Activated effector memory CD4-positive, alpha-beta T cell treated with anti-CD3 and anti-CD28 coated beads, Interleukin-2, amount 50 U/mL, for 16 hours (primary cell): ENCODE data around the gene CFAP43.

Experiments used
- DNase-seq: peaks from one replicate; pipeline ENCODE4 v3.0.0-alpha.2; 2020

Gene CFAP43

DNA sequence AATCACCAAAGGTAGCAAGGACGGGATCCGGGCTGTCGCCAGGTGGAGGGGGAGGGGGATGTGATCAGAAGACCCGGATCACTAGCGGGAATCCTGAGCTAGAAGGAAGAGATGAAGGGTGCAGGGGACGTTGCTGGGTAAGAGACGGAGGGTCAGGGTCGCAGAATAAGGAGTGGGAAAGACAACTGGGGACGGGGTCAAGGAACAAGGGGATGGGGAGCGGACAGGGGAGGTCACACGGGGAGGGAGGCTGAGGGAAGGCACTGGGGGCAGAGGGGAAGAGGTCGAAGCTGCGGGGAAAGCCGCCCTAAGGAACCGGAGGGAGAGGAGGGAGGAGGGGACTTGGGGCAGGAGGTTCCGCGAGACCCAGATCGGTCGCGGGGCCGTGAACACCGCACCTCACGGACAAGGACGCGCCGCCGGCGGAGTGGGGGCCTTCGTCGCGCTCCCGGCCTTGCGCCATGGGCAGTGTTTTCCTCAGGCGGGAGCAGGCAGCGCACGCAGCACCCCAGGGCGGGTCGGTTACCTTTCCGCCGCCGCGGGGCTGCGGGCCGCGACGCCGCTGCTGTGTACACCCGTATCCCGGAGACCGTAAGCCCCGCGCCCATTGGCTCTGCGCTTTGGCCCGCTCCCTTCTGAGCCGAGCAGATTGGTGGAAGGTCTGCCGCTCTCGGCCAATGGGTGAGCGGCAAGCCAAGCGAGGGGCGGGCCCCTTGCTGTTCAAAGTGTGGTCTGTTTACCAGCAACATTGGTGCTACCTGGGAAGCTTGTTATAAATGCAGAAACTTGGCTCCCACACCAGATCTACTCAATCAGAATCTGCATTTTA is at the start of gene CFAP43:
CFAP43 (minus strand) TSS at position 581 of the 829 bp plus-strand sequence; CDS start at position 463, 118 bp downstream.
- DNase-seq: peak; percentile 99

DNA sequence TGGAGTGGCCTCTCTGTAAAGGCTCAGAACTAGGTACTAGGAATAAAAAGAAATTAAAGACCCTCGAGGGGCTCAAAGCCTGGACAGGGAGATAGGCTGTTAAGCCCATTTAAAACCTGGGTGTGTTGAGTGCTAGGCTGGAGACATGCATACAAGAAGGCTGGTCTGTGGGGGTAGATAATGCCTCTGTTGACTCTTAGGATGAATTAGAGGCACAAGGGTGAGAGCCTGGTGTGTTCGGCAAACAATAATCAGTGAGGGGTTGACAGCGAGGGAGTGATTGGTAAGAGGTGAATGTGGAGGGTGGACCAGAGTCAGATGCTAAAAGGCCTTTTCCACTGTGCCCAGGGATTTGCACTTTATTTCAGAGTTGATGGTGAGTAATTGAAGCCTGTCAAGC is 49.5 kb upstream of the CFAP43 start:
- DNase-seq: no peak

- no peak for DNase-seq
Observed at GRCh38 chr10:104279550-104280259, 47.5 kb upstream of the CFAP43 start.

- no peak for DNase-seq
Observed at GRCh38 chr10:104277785-104278184, 45.6 kb upstream of the CFAP43 start.

DNA sequence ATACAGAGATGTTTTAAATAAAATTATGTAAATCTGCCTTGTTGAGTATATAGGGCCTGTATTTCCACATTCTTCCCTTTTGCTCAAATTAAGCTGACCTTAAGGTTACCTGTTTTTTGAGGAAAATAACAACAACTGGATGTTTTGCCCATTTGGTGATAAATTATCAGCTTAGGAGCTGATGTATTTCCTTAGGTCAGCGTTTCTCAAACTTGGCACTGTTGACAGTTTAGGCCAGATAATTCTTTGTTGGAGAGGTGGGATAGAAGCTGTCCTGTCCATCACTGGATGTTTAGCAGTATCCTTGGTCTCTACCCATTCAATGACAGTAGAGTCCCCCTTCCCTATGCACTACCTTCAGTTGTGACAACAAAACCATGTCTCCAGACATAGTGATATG is 44.0 kb upstream of the CFAP43 start:
- no peak for DNase-seq

DNA sequence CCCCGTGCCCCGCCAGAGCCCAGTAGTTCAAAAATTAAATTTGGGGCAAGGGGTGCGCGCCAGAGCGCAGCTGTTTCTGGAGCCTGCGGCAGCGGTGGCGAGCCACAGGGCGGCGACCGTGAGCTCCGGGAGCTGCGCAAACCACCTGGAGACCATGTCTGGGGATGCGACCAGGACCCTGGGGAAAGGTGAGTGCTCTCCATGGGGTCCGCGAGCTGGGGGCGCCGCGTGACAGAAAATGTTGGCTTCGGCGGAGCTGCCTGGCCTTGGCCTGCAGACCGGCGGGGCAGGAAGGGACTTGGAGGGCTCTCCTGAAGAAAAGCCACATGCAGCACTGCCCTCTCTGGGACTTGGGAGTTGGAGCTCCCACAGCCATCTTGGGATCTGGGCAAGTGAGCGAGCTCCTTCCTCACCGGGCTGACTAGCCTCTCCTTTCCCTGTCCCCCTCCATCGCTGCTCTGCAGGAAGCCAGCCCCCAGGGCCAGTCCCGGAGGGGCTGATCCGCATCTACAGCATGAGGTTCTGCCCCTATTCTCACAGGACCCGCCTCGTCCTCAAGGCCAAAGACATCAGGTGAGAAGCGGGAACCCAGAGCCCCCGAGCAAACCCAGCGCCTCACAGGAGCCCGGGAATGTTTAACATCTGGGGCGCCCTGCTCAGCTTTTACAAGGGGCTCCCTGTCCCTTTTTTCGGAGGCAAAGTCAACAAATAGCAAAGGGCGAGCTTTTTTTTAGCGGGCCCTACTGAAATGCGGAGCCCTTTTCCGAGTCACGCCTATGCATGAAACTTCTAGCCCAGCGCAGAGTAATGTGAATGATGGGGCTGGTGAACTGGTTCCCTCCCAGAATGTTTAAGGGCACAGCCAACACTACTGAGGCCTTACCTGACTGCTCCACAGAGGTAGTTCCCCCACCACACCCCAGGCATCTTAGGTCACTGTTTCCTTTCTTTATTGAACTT is 42.9 kb upstream of the CFAP43 start:
- peak; percentile 78 for DNase-seq

DNA sequence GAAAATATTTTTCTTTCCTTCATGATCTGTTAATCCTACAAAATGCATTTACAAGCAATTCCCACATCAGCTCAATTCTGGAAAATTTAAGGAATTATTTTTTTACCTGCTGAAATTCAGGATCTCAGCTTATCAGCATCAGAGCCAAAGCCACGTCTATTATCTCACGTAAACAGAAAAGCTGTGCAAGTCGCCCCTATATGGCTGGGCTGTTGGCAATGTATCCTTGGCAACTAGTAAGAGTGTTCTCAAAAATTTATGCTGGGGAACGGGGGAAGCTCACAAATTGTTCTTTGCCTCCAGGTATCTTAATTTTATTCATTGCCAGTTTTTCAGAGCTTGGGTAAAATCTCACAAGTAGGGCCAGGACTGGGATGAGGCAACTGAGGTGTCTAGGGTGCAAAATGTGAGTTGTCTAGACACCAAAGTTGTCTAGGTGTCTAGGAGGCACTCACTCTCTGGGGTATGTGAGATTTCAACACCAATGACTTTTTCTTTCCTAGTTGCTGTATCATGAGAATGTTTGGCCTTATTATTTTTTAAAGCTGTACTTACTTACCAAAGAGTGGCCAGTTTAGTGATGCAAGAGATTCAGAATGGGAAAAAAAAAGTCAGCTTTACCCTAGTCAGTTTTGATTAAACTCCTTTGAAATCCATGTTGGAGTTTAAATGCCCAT is 41.9 kb upstream of the CFAP43 start:
- no peak for DNase-seq

DNA sequence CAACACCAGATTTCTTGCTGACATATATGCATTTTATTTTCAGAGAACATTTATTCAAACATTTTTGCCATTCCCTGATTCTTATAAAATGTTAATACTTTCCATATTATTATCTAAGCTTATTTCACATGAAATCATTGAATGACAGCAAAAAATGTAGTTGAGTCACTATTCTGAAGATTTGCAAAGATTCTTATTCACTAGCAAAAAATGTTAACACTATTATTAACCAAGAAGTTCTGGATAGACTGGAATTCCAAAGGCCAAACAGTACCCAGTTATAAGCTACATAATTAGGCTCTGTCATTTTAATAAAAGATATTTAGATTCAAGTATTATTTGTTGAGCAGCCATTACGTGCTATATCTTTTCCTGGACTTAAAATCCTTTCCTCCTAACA is 41.1 kb upstream of the CFAP43 start:
- DNase-seq: no peak

- peak; percentile 99 for DNase-seq
Observed at GRCh38 chr10:104268713-104269645, 36.8 kb upstream of the CFAP43 start, which contains the start of gene GSTO2. GSTO2 (plus strand) TSS chr10:104269184; CDS start chr10:104274916, 5,732 bp downstream.

DNA sequence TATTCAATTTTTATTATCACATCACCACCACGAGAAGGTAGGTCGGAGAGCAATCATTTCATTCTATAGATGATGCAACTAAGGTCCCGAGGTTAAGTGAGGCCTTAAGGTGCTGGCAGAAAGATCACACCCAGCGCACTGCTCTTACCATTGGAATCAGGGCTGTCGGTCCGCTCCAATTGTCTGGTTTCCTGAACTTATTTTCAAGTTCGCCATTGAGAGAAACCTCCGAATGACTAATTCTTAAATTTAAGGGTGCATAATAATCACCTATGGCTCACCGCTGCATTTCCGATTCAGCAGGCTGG is 36.2 kb upstream of the CFAP43 start:
- no peak for DNase-seq

DNA sequence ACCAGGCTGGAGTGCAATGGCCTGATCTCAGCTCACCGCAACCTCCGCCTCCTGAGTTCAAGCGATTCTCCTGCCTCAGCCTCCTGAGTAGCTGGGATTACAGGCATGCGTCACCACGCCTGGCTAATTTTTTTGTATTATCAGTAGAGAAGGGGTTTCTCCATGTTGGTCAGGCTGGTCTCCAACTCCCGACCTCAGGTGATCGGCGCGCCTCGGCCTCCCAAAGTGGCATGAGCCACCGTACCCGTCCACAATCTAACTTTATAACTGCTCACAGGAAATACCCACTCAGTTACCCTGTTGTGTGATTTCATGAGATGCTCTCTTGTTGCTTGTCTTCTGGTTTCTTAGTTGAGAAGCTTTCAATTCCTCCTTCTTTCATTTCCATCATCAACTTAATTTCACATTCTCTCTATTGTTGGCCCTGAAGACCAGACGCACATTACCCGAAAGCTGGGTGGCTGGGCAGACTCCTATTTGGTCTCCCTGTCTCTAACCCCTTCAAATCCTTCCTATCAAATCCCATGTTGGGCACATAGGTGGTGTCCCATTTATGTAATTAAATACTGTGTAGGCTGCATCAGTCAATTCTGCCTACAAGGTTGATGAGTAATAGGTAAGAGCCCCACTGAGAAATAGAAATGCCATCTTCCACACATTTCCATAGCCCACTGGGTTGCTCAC is 35.7 kb upstream of the CFAP43 start:
- DNase-seq: peak; percentile 74

- no peak for DNase-seq
Observed at GRCh38 chr10:104264783-104265182, 32.6 kb upstream of the CFAP43 start.

- DNase-seq: no peak
Observed at GRCh38 chr10:104262055-104262454, 29.9 kb upstream of the CFAP43 start.

DNA sequence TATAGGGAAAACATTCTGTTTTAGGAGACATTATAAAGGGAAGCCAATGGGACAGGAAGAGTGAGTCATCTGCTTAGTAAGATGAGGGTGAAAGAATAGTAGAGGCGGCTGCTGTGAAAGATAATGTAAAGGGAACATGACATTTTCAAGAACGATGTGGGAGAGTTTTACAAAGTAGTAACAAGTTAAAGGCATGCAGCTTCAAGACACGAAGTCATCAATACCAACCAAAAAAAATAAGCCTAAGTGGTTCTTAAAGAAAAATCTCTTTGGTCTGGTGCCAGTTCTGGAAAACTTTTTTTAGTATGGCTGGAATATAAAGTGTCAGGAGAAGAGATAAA is 28.6 kb upstream of the CFAP43 start:
- DNase-seq: no peak

- no peak for DNase-seq
Observed at GRCh38 chr10:104259999-104260774, 28.0 kb upstream of the CFAP43 start.

DNA sequence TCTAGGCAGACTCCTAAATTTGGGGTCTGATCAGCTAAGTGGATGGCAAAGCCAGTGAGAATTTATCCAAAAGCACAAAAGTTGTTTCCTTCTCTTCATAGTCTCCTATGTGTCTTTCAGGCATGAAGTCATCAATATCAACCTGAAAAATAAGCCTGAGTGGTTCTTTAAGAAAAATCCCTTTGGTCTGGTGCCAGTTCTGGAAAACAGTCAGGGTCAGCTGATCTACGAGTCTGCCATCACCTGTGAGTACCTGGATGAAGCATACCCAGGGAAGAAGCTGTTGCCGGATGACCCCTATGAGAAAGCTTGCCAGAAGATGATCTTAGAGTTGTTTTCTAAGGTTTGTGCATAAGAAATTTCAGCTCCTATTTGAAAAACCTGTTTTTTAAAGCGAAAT is 27.3 kb upstream of the CFAP43 start:
- no peak for DNase-seq

GRCh38 chr10:104258209-104258608 is 26.0 kb upstream of the CFAP43 start:
- no peak for DNase-seq

- no peak for DNase-seq
Observed at GRCh38 chr10:104257235-104257634, 25.1 kb upstream of the CFAP43 start.

DNA sequence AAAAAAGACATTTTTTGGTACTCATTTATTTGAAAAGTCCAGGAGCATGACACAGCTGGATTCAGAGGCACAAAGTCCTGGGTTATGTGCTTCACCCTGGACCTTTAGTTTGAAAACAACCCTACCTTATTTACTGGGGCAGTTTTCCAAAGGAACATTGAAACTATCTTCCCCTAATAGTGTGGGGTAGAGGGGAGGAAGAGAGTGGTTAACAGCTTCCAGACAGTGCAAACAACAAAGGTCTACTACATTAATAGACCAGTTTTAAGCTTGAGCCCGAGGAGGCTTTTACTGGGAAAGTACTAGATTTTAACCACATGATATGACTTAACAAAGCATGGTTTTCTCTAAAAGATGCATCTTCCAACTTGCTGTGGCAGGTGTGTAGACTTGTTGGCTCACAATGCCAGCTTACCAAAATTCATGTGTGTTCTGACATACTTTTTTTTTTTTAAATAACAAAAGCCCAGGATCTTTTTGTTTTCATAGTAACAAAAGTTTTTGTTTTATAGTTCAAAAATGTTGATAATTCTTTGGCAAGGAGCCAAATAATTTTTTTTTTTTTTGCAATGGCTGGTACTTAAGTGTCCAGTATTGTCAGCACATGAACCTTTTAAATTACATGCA is 24.3 kb upstream of the CFAP43 start:
- DNase-seq: no peak
